ENCODE data around the gene TMEFF2.

DNA sequence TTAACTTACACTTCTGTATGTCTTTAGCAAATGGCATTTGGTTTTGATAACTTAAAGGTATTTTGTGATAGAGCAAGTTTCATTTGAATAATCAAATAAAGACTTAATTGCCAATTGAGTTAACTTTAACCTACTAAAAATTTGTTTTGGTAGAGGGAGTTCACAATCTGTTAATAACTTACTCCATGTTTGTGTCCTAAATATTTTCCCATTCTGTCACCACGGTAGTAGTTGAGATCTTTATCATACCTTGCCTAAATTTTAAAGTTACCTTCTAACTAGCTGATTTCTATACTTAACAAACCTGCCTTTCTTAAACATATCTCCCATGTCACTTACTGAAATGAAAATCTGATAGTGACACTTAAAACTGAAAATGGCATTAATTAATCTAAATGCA lies 127.1 kb downstream of the TMEFF2 start:
- TF ChIP-seq, protein P1, sequence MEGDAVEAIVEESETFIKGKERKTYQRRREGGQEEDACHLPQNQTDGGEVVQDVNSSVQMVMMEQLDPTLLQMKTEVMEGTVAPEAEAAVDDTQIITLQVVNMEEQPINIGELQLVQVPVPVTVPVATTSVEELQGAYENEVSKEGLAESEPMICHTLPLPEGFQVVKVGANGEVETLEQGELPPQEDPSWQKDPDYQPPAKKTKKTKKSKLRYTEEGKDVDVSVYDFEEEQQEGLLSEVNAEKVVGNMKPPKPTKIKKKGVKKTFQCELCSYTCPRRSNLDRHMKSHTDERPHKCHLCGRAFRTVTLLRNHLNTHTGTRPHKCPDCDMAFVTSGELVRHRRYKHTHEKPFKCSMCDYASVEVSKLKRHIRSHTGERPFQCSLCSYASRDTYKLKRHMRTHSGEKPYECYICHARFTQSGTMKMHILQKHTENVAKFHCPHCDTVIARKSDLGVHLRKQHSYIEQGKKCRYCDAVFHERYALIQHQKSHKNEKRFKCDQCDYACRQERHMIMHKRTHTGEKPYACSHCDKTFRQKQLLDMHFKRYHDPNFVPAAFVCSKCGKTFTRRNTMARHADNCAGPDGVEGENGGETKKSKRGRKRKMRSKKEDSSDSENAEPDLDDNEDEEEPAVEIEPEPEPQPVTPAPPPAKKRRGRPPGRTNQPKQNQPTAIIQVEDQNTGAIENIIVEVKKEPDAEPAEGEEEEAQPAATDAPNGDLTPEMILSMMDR (IDR thresholded peaks at IDR 0.05; ENCODE audit: low read depth, low read length), result no peak
- TF ChIP-seq POLR2A (IDR thresholded peaks at IDR 0.05; ENCODE audit: extremely low read depth, insufficient read length) (no peak), MYC (IDR thresholded peaks at IDR 0.05; ENCODE audit: low read depth, low read length) (no peak)
- TF ChIP-seq, protein P2, sequence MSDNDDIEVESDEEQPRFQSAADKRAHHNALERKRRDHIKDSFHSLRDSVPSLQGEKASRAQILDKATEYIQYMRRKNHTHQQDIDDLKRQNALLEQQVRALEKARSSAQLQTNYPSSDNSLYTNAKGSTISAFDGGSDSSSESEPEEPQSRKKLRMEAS (IDR thresholded peaks at IDR 0.05; ENCODE audit: low read depth, low read length), result no peak

All from NB4 (cell line).